Adipocyte (in vitro differentiated cells): ENCODE results near the gene TIMD4.

Experiments
- DNase-seq: peaks from one replicate; pipeline ENCODE4 v3.0.0-alpha.2; 2015; ENCODE audit warnings: low read depth
- H3K27me3 ChIP-seq: replicated peaks from 2 replicates; pipeline ENCODE4 v1.7.0; 2013; ENCODE audit warnings: mild to moderate bottlenecking, low read length, moderate library complexity; ENCODE audit not compliant: control insufficient read depth, insufficient read depth
- H3K36me3 ChIP-seq: 2 replicates; pipeline ENCODE4 v1.7.0; 2013; ENCODE audit warnings: low read length, mild to moderate bottlenecking, moderate library complexity; ENCODE audit not compliant: control insufficient read depth, insufficient read depth, severe bottlenecking
- H3K4me1 ChIP-seq: 2 replicates; pipeline ENCODE4 v1.7.0; 2013; ENCODE audit warnings: mild to moderate bottlenecking, low read length, moderate library complexity; ENCODE audit not compliant: control insufficient read depth, insufficient read depth
- H3K4me3 ChIP-seq: 2 replicates; pipeline ENCODE4 v1.7.0; 2013; ENCODE audit warnings: mild to moderate bottlenecking, low read length, moderate library complexity
- H3K9ac ChIP-seq: 2 replicates; pipeline ENCODE4 v1.7.0; 2013; ENCODE audit warnings: mild to moderate bottlenecking, low read length, moderate library complexity
- H3K9me3 ChIP-seq: 2 replicates; pipeline ENCODE4 v1.7.0; 2013; ENCODE audit warnings: mild to moderate bottlenecking, low read length, moderate library complexity; ENCODE audit not compliant: control insufficient read depth

TIMD4 gene

DNA sequence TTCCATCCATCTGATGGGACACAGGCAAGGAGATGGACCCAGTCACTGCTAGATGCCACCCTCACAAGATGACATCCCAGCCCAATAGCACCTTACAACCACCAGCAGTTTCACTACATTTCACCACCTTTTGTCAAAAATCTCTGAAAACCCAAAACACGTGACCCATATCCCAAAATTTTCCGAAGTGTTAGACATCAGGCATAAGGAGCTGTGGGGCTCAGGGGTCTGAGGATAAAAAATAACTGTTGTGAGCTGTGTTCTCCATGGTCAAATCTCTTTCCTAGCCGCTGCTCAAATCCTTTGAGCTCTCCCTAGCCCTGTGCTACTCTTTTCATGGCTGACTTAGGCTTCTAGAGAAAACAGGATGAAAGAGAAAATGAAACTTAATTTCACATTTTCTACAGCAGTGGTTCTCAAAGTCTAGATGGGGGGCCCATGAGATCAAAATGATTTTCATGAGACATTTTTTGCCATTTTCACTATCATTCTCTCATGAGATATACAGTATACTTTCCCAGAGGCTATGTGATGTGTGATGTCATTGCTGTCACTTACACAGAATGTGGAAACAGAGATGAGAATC lies 40.7 kb downstream of the TIMD4 start:
- Histone ChIP-seq H3K27me3 (peaks cover 6% of the 10 kb centered on the region), H3K4me3 (no peak overlapping the region), H3K9ac (no peak overlapping the region), H3K9me3 (no peaks in the 10 kb centered on the region), H3K4me1 (peaks cover 20% of the 10 kb centered on the region), H3K36me3 (no peaks in the 10 kb centered on the region)
- DNase-seq, result no peak

DNA sequence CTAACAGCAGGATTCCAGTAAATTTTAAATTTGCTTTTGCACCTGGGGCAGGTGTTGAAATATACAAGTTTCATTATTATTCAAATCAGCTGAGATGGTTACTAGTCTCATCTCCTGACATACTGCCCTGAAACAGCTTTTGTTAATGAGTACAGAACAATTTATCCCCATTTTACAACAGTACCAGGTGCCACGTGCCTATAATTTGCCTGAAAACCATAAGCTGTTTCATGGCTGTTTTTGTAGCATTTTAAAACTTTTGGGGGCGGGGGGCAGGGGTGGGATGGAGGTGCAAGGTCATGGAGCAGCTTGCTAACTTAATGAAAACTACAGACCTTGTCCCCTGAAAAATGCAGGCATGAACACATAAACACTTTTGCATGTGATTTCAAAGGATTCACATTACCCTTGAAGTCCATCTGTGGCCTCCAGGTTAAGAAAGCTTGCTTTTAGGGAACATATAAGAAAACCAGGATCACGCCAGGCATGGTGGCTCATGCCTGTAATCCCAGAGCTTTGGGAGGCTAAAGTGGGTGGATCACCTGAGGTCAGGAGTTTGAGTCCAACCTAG lies 42.1 kb downstream of the TIMD4 start:
- Histone ChIP-seq H3K4me3 (no peak overlapping the region), H3K36me3 (no peaks in the 10 kb centered on the region), H3K9me3 (no peaks in the 10 kb centered on the region), H3K9ac (no peak overlapping the region), H3K27me3 (peaks cover 6% of the 10 kb centered on the region), H3K4me1 (peaks cover 20% of the 10 kb centered on the region)
- no peak for DNase-seq

DNA sequence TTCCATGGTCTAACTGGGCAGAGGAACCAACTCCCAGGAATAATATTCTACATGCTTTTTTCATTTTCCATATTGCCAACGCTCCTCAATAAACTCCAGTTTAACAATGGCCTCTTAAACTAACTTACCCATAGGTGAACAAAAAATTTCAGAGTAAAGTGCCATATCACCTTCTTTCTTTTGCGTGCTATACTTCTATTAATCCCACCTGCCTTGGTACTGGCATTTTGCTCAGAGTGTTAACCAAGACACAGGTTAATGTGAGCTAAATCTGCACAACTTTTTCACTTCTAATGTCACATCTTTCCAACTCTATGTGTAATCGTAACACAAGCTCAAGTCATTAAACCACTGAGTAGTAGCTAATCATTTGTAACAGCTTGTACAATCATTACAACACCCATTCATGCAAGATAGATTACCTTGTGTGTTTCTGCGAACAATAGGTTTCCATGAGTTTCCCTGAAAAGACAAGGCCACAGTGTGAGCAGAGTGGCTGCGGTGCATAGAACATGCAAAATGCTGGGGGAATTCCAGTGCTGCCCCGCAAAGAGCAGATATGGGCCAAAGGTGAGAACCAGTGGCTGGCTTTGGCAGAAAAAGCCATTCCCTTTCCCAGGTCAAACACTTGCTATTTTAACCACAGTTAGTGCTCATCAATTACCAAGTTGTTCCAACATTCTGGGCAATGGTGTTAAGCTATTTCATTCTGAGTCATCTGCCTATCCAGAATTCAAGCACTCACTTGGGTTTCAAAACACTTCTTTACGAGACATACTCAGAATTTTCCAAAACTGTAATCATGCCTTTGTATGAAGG lies 42.8 kb downstream of the TIMD4 start:
- no peak overlapping the region for H3K9ac ChIP-seq
- no peaks in the 10 kb centered on the region for H3K36me3 ChIP-seq

DNA sequence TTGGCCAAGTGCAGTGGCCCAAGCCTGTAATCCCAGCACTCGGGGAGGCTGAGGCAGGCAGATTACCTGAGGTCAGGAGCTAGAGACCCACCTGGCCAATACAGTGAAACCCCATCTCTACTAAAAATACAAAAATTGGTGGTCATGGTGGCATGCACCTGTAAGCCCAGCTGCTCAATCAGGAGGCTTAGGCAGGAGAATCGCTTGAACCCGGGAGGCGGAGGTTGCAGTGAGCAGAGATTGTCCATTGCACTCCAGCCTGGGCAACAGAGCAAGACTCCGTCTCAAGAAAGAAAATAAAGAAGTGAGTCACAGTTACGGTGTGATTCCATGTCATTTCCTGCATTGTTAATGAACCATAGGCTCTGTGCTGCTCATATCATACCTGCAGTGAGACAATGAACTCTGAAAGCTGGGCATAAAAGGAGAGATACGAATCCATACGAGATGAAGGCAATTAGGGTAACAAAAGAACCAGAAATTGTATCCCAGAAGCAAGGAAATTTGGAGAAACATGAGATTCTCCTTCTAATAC lies 44.6 kb downstream of the TIMD4 start:
- peaks cover 13% of the 10 kb centered on the region for H3K4me1 ChIP-seq
- H3K4me3 ChIP-seq, result no peak overlapping the region
- H3K27me3 ChIP-seq, result peaks cover 10% of the 10 kb centered on the region
- DNase-seq, result no peak
- no peaks in the 10 kb centered on the region for H3K9me3 ChIP-seq
- no peaks in the 10 kb centered on the region for H3K36me3 ChIP-seq
- no peak overlapping the region for H3K9ac ChIP-seq

More for the DNA sequence above, 42.8 kb downstream of the TIMD4 start:
- DNase-seq, result no peak
- H3K9me3 ChIP-seq, result no peaks in the 10 kb centered on the region
- peaks cover 17% of the 10 kb centered on the region for H3K4me1 ChIP-seq
- peaks cover 6% of the 10 kb centered on the region for H3K27me3 ChIP-seq
- no peak overlapping the region for H3K4me3 ChIP-seq

DNA sequence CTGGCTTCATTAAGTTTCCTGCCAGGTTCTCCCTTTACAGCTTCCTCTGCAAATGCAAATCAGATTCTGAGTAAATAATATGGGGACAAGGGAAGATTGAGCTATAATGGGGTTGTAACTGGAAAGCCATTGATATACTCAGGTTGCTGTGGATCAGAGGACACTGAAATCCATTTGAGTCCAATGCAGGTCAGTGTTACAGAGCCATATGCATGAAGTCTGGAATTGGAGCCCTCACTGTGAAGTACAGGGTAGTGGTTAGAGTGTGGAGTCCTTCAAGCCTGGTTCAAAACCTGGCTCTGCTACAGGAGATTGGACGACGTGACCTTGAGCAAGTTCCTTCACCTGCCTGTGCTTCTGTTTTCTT lies 48.7 kb downstream of the TIMD4 start:
- Histone ChIP-seq H3K4me1 (no peaks in the 10 kb centered on the region), H3K36me3 (no peaks in the 10 kb centered on the region), H3K9me3 (no peaks in the 10 kb centered on the region), H3K9ac (no peak overlapping the region), H3K4me3 (no peak overlapping the region), H3K27me3 (peaks cover 4% of the 10 kb centered on the region)
- DNase-seq, result no peak

DNA sequence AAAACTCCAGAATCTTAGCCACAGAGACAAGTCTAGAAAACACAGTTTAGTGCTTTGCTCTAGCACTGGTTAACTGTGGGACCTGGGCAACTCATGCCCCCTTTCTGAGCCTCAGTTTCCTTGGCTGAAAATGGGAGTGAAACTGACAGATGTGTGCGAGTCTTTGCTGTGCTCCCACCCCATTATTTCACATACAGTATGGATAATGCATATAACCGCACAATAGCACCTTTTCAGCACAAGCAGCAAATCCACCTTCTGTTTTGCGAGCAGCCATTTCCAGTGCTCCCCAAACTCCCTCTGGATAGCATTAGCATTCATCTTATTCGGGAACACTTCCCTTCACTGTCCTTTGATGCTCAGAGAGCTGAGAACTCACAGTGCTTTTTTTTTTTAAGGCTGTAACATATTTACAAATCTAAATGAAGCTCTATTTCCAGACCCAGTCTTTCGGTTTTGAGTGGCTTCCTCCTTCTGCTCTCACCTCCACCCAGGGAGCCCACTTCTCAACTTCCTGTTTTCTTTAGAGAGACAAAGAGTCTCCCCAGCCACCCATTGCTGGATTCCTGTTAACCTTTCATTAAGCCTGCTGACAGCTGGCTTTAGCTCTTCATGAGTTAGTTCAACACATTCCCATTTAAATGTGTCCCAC lies 49.2 kb downstream of the TIMD4 start:
- Histone ChIP-seq H3K9me3 (no peaks in the 10 kb centered on the region), H3K4me1 (no peaks in the 10 kb centered on the region), H3K36me3 (no peaks in the 10 kb centered on the region), H3K9ac (no peak overlapping the region), H3K4me3 (no peak overlapping the region), H3K27me3 (peaks cover 4% of the 10 kb centered on the region)
- DNase-seq, result no peak

DNA sequence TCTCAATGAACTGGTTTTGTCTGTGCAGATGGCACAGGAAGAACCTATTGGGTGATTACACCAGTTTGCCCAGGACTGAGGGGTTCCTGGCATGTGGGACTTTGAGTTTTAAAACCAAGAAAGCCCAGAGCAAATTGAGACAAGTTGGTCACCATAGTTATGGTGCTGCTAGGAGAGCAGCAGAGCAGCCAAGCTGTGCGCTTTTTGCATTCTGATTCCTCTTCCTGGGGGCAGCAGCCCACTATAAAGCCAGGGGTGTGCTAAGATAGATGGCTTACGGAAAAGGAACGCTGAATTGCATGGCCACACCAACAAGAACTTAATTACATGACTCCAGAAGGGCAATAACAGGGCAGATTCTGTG lies 49.7 kb downstream of the TIMD4 start:
- H3K4me1 ChIP-seq, result no peaks in the 10 kb centered on the region
- peaks cover 4% of the 10 kb centered on the region for H3K27me3 ChIP-seq
- H3K36me3 ChIP-seq, result no peaks in the 10 kb centered on the region
- H3K9ac ChIP-seq, result no peak overlapping the region
- no peaks in the 10 kb centered on the region for H3K9me3 ChIP-seq
- DNase-seq, result no peak
- H3K4me3 ChIP-seq, result no peak overlapping the region

DNA sequence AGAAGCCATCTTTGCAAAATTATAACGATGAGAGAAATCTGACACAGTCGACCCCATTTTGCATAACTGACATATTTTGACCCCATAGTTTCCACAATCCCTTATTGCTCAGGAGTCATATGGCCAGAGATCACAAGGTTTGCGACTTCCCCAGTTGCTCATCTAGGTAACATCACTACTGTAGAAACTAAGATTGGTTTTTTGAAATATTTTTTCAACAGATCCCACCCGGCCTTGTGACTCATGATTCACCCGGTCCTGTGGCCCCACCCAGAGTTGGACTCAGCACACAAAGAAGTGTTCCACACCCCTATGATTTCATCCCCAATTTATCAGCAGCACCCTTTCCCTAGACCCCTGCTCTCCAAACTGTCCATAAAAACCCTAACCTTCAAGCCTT lies 50.2 kb downstream of the TIMD4 start:
- no peak overlapping the region for H3K9ac ChIP-seq
- H3K4me1 ChIP-seq, result no peaks in the 10 kb centered on the region
- H3K4me3 ChIP-seq, result no peak overlapping the region
- no peaks in the 10 kb centered on the region for H3K36me3 ChIP-seq
- H3K27me3 ChIP-seq, result peaks cover 4% of the 10 kb centered on the region
- DNase-seq, result no peak
- H3K9me3 ChIP-seq, result no peaks in the 10 kb centered on the region

DNA sequence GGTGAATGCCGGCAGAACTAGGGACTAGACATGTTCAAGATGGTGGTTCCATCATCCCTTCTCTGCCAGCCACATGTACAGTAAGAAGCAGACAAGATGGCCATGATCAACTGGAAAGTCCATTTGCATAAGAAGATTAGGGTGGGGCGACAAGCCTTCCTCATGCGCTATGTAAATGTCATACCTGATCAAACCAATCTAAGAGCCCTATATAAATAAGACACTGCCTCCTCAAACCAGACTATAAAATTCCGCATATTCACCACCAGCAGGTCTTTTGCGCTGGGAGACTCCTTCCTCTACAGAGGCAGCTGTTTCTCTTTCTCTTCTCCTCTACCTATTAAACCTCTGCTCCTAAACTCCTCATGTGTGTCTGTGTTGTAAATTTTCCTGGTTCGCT lies 53.8 kb downstream of the TIMD4 start:
- Histone ChIP-seq H3K36me3 (no peaks in the 10 kb centered on the region), H3K4me1 (no peaks in the 10 kb centered on the region), H3K9ac (no peak overlapping the region), H3K9me3 (no peaks in the 10 kb centered on the region), H3K27me3 (peaks cover 4% of the 10 kb centered on the region), H3K4me3 (no peak overlapping the region)
- no peak for DNase-seq

DNA sequence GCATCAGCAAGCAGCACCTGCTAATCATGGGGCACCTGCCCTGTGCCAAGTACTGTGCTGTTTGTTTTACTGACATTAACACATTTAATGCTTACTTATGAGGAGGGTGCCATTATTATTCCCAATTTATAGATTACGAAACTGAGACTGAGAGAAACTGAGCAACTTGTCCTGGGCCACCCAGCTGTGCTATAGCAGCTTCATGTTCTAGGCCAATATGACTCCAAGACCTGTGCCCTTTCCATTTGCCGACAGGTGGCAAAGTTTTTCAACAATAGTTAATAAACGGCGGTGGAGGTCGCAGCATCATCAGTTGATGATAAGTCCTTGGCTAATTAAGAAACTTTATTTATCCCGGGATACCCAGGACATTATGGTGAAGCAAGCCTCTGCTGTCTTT lies 55.4 kb downstream of the TIMD4 start:
- H3K9ac ChIP-seq, result no peak overlapping the region
- H3K4me1 ChIP-seq, result no peaks in the 10 kb centered on the region
- DNase-seq, result no peak
- no peaks in the 10 kb centered on the region for H3K9me3 ChIP-seq
- H3K4me3 ChIP-seq, result no peak overlapping the region
- H3K36me3 ChIP-seq, result no peaks in the 10 kb centered on the region
- H3K27me3 ChIP-seq, result no peaks in the 10 kb centered on the region

DNA sequence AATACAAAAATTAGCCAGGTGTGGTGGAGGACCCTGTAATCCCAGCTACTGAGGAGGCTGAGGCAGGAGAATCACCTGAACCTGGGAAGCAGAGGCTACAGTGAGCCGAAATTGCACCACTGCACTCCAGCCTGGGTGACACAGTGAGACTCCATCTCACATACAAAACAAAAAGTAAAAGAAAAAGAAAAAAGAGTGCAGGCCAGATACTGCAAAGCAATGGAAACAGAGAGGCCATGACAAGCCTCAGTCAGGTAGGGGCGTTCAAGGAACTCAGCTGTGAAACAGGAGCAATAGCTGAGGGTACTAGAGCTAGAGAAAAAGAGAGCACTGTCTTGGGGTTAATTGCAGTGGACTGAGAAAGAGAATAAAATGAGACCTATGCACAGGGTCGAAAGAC lies 56.2 kb downstream of the TIMD4 start:
- Histone ChIP-seq H3K4me3 (no peak overlapping the region), H3K36me3 (no peaks in the 10 kb centered on the region), H3K4me1 (no peaks in the 10 kb centered on the region)

More for the DNA sequence above, 56.2 kb downstream of the TIMD4 start:
- Histone ChIP-seq H3K27me3 (no peaks in the 10 kb centered on the region), H3K9ac (no peak overlapping the region), H3K9me3 (no peaks in the 10 kb centered on the region)
- DNase-seq, result no peak
